HTR-8/SVneo (cell line): ENCODE measurements around the gene ATXN7.

Experiments used
- DNase-seq: peaks from one replicate; pipeline ENCODE4 v3.0.0; 2011; ENCODE audit warnings: low spot score, mixed read lengths; ENCODE audit not compliant: insufficient read length
- FAIRE-seq: peaks from 2 replicates; lab custom pipeline; 2011; peaks lifted over from hg19 to GRCh38; lab: Jason Lieb, UNC

Gene ATXN7

GRCh38 chr3:63863150-63864007 is at the start of gene ATXN7, which contains the start of gene THOC7:
Gene ATXN7, plus strand, starts transcription at chr3:63863867. Its CDS starts 48,732 bp downstream, at chr3:63912599.
Gene THOC7, minus strand, starts transcription at chr3:63863805. Its CDS starts 15 bp downstream, at chr3:63863790.
- FAIRE-seq (no peak), DNase-seq (no peak)

- no peak for DNase-seq
- FAIRE-seq: no peak
Observed at GRCh38 chr3:63814237-63814636, 49.4 kb upstream of the ATXN7 start.

GRCh38 chr3:63817225-63817624 is 46.4 kb upstream of the ATXN7 start:
- FAIRE-seq (no peak), DNase-seq (no peak)

GRCh38 chr3:63818282-63819150 is 45.2 kb upstream of the ATXN7 start:
- DNase-seq: peak; percentile 39
- FAIRE-seq: peak; percentile 51

GRCh38 chr3:63819151-63819398 is 44.6 kb upstream of the ATXN7 start, which contains the start of gene C3orf49:
Gene C3orf49, plus strand, starts transcription at chr3:63819299. Its CDS starts 173 bp downstream, at chr3:63819472.
- FAIRE-seq: no peak

GRCh38 chr3:63824309-63824708 is 39.4 kb upstream of the ATXN7 start:
- DNase-seq: no peak
- FAIRE-seq: peak; percentile 23

More at GRCh38 chr3:63819151-63819398, 44.6 kb upstream of the ATXN7 start, which contains the start of gene C3orf49:
- DNase-seq: no peak

GRCh38 chr3:63830526-63830925 is 33.1 kb upstream of the ATXN7 start:
- DNase-seq: no peak
- FAIRE-seq: no peak

GRCh38 chr3:63832395-63832794 is 31.3 kb upstream of the ATXN7 start:
- no peak for FAIRE-seq
- no peak for DNase-seq

- DNase-seq: no peak
- no peak for FAIRE-seq
Observed at GRCh38 chr3:63841704-63842103, 22.0 kb upstream of the ATXN7 start.

GRCh38 chr3:63842127-63842526 is 21.5 kb upstream of the ATXN7 start:
- FAIRE-seq (no peak), DNase-seq (no peak)

GRCh38 chr3:63845215-63845614 is 18.5 kb upstream of the ATXN7 start:
- FAIRE-seq (no peak), DNase-seq (no peak)

- FAIRE-seq (no peak), DNase-seq (no peak)
Observed at GRCh38 chr3:63847718-63848450, 15.8 kb upstream of the ATXN7 start.

- FAIRE-seq (no peak), DNase-seq (no peak)
Observed at GRCh38 chr3:63849175-63849574, 14.5 kb upstream of the ATXN7 start.

- DNase-seq (no peak), FAIRE-seq (no peak)
Observed at GRCh38 chr3:63851287-63851686, 12.4 kb upstream of the ATXN7 start.

- DNase-seq (no peak), FAIRE-seq (no peak)
Observed at GRCh38 chr3:63853106-63853505, 10.6 kb upstream of the ATXN7 start.

GRCh38 chr3:63855333-63855940 is 8.2 kb upstream of the ATXN7 start:
- DNase-seq: no peak
- FAIRE-seq: no peak

- DNase-seq: no peak
- no peak for FAIRE-seq
Observed at GRCh38 chr3:63857311-63857710, 6.4 kb upstream of the ATXN7 start.

GRCh38 chr3:63860776-63861175 is 2.9 kb upstream of the ATXN7 start:
- no peak for FAIRE-seq
- DNase-seq: no peak

- DNase-seq: no peak
- FAIRE-seq: no peak
Observed at GRCh38 chr3:63861306-63861705, 2.4 kb upstream of the ATXN7 start.

- DNase-seq (no peak), FAIRE-seq (no peak)
Observed at GRCh38 chr3:63862804-63863149, 890 bp upstream of the ATXN7 start.
